Measurements from ENCODE around the gene AMOTL1. TPM values are rescaled to one million over a fixed set of nuclear protein-coding genes. Genes with fewer than 3 reads are reported as not detected.

The AMOTL1 gene
- total RNA-seq, 2 donors from 2014 or later: 45.0 to 60.0 TPM

GRCh38 chr11:94735907-94736306 lies 32.2 kb upstream of the AMOTL1 start:
- Mint-ChIP-seq H3K9me3 (no peaks in the 10 kb centered on the region), H3K27ac (peak overlapping the region; percentile 45), H3K27me3 (ENCODE audit: insufficient read depth) (peaks cover 3% of the 10 kb centered on the region), H3K4me3 (no peak overlapping the region), H3K36me3 (ENCODE audit: low read depth) (no peaks in the 10 kb centered on the region), H3K4me1 (peaks cover 48% of the 10 kb centered on the region)
- Histone ChIP-seq H3K27ac (ENCODE audit: low read depth, low read length) (no peak overlapping the region), H3K4me1 (ENCODE audit: control insufficient read depth, insufficient read depth, low read length) (peaks cover 35% of the 10 kb centered on the region), H3K27me3 (ENCODE audit: control insufficient read depth, insufficient read depth, low read length, poor library complexity, severe bottlenecking) (peaks cover 6% of the 10 kb centered on the region), H3K9me3 (ENCODE audit: control insufficient read depth, low read length) (no peaks in the 10 kb centered on the region), H3K4me3 (ENCODE audit: low read length) (no peak overlapping the region), H3K36me3 (ENCODE audit: control insufficient read depth, insufficient read depth, low read length) (no peaks in the 10 kb centered on the region), H3K9ac (ENCODE audit: extremely low read depth, low read length, poor library complexity, severe bottlenecking) (no peak overlapping the region)
- WGBS, 2 experiments (ENCODE audit: insufficient coverage in 1 of 2, insufficient read length in 1 of 2): 69 to 100% methylated on average over 1 to 4 of the region's 4 CpGs
- peak; percentile 64 for TF ChIP-seq CTCF (conservative IDR thresholded peaks at IDR 0.05)
- DNase-seq: no peak

DNA sequence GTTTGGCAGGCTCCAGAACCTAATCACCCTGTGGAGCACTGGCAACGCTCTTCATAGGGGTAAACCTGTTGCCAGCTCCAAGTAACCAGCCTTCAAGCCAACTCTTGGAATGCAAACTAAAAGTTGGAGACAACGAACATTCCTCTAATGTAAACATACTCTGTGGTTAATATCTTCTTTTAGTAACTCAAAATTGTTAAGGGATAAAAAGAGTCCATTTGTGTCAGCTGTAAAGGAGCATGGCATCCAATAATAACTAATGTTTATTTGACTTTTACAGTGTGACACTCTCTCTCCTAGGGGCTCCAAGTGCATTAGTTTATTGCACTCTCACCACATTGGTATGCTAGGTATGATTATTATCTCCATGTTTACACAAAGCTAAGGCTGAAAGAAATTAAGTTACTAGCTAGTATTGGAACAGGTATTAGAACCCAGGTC lies 31.0 kb upstream of the AMOTL1 start:
- H3K27ac Mint-ChIP-seq: peak overlapping the region; percentile 6
- H3K27ac ChIP-seq (ENCODE audit: low read depth, low read length): no peak overlapping the region
- peaks cover 11% of the 10 kb centered on the region for H3K27me3 ChIP-seq (ENCODE audit: control insufficient read depth, insufficient read depth, low read length, poor library complexity, severe bottlenecking)
- H3K27me3 Mint-ChIP-seq (ENCODE audit: insufficient read depth): peaks cover 14% of the 10 kb centered on the region
- WGBS, 2 experiments (ENCODE audit: insufficient coverage in 1 of 2, insufficient read length in 1 of 2): 86% methylated on average over 1 to 2 of the region's 2 CpGs
- no peak for TF ChIP-seq CTCF (conservative IDR thresholded peaks at IDR 0.05)
- H3K36me3 ChIP-seq (ENCODE audit: control insufficient read depth, insufficient read depth, low read length): no peaks in the 10 kb centered on the region
- peaks cover 52% of the 10 kb centered on the region for H3K4me1 Mint-ChIP-seq
- H3K4me1 ChIP-seq (ENCODE audit: control insufficient read depth, insufficient read depth, low read length): peaks cover 35% of the 10 kb centered on the region
- no peak overlapping the region for H3K9ac ChIP-seq (ENCODE audit: extremely low read depth, low read length, poor library complexity, severe bottlenecking)
- no peaks in the 10 kb centered on the region for H3K36me3 Mint-ChIP-seq (ENCODE audit: low read depth)
- no peak for DNase-seq
- no peak overlapping the region for H3K4me3 Mint-ChIP-seq
- H3K4me3 ChIP-seq (ENCODE audit: low read length): no peak overlapping the region
- no peaks in the 10 kb centered on the region for H3K9me3 ChIP-seq (ENCODE audit: control insufficient read depth, low read length)
- no peaks in the 10 kb centered on the region for H3K9me3 Mint-ChIP-seq

- Mint-ChIP-seq H3K27ac (no peak overlapping the region), H3K36me3 (ENCODE audit: low read depth) (no peaks in the 10 kb centered on the region), H3K27me3 (ENCODE audit: insufficient read depth) (peaks cover 14% of the 10 kb centered on the region), H3K4me3 (no peak overlapping the region), H3K4me1 (peaks cover 51% of the 10 kb centered on the region), H3K9me3 (no peaks in the 10 kb centered on the region)
- Histone ChIP-seq H3K27ac (ENCODE audit: low read depth, low read length) (no peak overlapping the region), H3K36me3 (ENCODE audit: control insufficient read depth, insufficient read depth, low read length) (no peaks in the 10 kb centered on the region), H3K4me1 (ENCODE audit: control insufficient read depth, insufficient read depth, low read length) (peaks cover 36% of the 10 kb centered on the region), H3K9ac (ENCODE audit: extremely low read depth, low read length, poor library complexity, severe bottlenecking) (no peak overlapping the region), H3K9me3 (ENCODE audit: control insufficient read depth, low read length) (no peaks in the 10 kb centered on the region), H3K4me3 (ENCODE audit: low read length) (no peak overlapping the region), H3K27me3 (ENCODE audit: control insufficient read depth, insufficient read depth, low read length, poor library complexity, severe bottlenecking) (peaks cover 11% of the 10 kb centered on the region)
- no peak for DNase-seq
- WGBS, 2 experiments (ENCODE audit: insufficient coverage in 1 of 2, insufficient read length in 1 of 2): 86 to 91% methylated on average over 1 of the region's 1 CpG
- TF ChIP-seq CTCF (conservative IDR thresholded peaks at IDR 0.05): no peak
These were observed 29.4 kb upstream of the AMOTL1 start for GRCh38 chr11:94738746-94739145.
